VCaP (cell line): ENCODE results near the gene RPL14.

Source experiments
- H3K27ac ChIP-seq: fragments of 450-650 bp; 2 replicates; pipeline ENCODE4 v1.5.1; 2017
- CTCF ChIP-seq: fragments of 450-650 bp; conservative IDR thresholded peaks from 2 replicates; pipeline ENCODE4 v1.5.1; 2017; ENCODE audit warnings: mild to moderate bottlenecking, moderate library complexity

Gene RPL14

GRCh38 chr3:40504636-40505430, 47.7 kb downstream of the RPL14 start:
- TF ChIP-seq CTCF, result no peak
- peak overlapping the region; percentile 83 for H3K27ac ChIP-seq

GRCh38 chr3:40505599-40506462, 48.7 kb downstream of the RPL14 start, which contains the start of gene ZNF620:
TSS of gene ZNF620 (plus strand) at chr3:40506039. CDS start at chr3:40506353, 314 bp downstream.
- peak; percentile 76 for TF ChIP-seq CTCF
- H3K27ac ChIP-seq, result peak within 1 kb of the TSS; percentile 83

- no peak for TF ChIP-seq CTCF
- no peak overlapping the region for H3K27ac ChIP-seq
Measured at GRCh38 chr3:40511031-40511718, 54.0 kb downstream of the RPL14 start.

- H3K27ac ChIP-seq, result no peak overlapping the region
- no peak for TF ChIP-seq CTCF
Measured at GRCh38 chr3:40516201-40516600, 59.1 kb downstream of the RPL14 start.

- no peak for TF ChIP-seq CTCF
- no peak overlapping the region for H3K27ac ChIP-seq
Measured at GRCh38 chr3:40518067-40518466, 60.9 kb downstream of the RPL14 start.
